Lung (tissue), 12 donors: Measurements from ENCODE around the gene BTN2A1. TPM values are rescaled to one million over a fixed set of nuclear protein-coding genes. Genes with fewer than 3 reads are reported as not detected.

Experiments
- ATAC-seq: fragments of 200-7000 bp; cut with Tn5 transposase; one replicate; pipeline ENCODE4 v1.9.1; 2020; ENCODE audit warnings: moderate number of reproducible peaks; ENCODE audit not compliant: insufficient read depth, low FRiP score
- DNase-seq, 3 donors: peaks; one replicate each; pipeline ENCODE4 v3.0.0-alpha.2; 2013 to 2017
- H3K27ac ChIP-seq, 2 donors: one replicate each; pipeline ENCODE4 v1.5.1; 2013; ENCODE audit warnings: mild to moderate bottlenecking in 2 of 2, moderate library complexity in 2 of 2, control low read depth in 1 of 2, inconsistent platforms in 1 of 2, low read depth in 1 of 2, low read length in 1 of 2
- H3K27me3 ChIP-seq, 3 donors: one replicate each; pipeline ENCODE4 v1.5.1; 2013; ENCODE audit warnings: low read length in 2 of 3; ENCODE audit not compliant: control insufficient read depth in 3 of 3, insufficient read depth in 3 of 3
- H3K36me3 ChIP-seq, 4 donors: one replicate each; pipeline ENCODE4 v1.5.1; 2013; ENCODE audit warnings: low read length in 4 of 4, mild to moderate bottlenecking in 1 of 4, moderate library complexity in 1 of 4; ENCODE audit not compliant: control insufficient read depth in 4 of 4, insufficient read depth in 4 of 4
- H3K4me1 ChIP-seq, 5 donors: one replicate each; pipeline ENCODE4 v1.5.1; 2013; ENCODE audit warnings: low read length in 5 of 5, mild to moderate bottlenecking in 2 of 5, moderate library complexity in 1 of 5; ENCODE audit not compliant: control insufficient read depth in 5 of 5, insufficient read depth in 5 of 5
- H3K4me3 ChIP-seq: one replicate; pipeline ENCODE4 v1.5.1; 2013; ENCODE audit warnings: mild to moderate bottlenecking, control low read depth, moderate library complexity
- H3K9ac ChIP-seq, 2 donors: one replicate each; pipeline ENCODE4 v1.5.1; 2013; ENCODE audit warnings: low read length in 2 of 2, control low read depth in 1 of 2; ENCODE audit not compliant: insufficient read depth in 1 of 2
- H3K9me3 ChIP-seq, 4 donors: one replicate each; pipeline ENCODE4 v1.5.1; 2013; ENCODE audit warnings: low read length in 3 of 4, mild to moderate bottlenecking in 1 of 4, moderate library complexity in 1 of 4; ENCODE audit not compliant: control insufficient read depth in 4 of 4, insufficient read depth in 3 of 4
- WGBS, 2 donors: extraction: QIAGEN DNeasy Blood & Tissue Kit; methylation state at CpG; one replicate each; pipeline ENCODE4 v1.1.7; 2013; 5-methylcytosine and 5-hydroxymethylcytosine counted together
- polyA plus RNA-seq, 2 donors: library from polyadenylated mRNA; stranded (reverse); fragments of 200-250 nt; gene quantifications; one replicate each; pipeline ENCODE4 v1.2.1, GENCODE V29; 2013
- total RNA-seq, 2 donors: library from RNA; depleted of rRNA in 1 of 2; stranded (reverse); fragments of >200 nt in 1 of 2; gene quantifications; one replicate each; pipeline ENCODE4 v1.2.1, GENCODE V29; 2014 to 2021
- TF ChIP-seq, protein P1 (sequence below): IDR thresholded peaks from 2 replicates; pipeline ENCODE4 v1.5.1; 2012; ENCODE audit warnings: mild to moderate bottlenecking; ENCODE audit errors: control extremely low read depth, extremely low read depth
- donor health status: control.
- donor health status: control.
- donor health status: Bipolar disorder and iron deficiency.
- donor health status: healthy.
- donor health status: DM: yes; HTN: yes; CAD: no.

Gene BTN2A1
- total and polyA plus RNA-seq, 4 donors = 12.4 to 35.3 (median 21.8) TPM

GRCh38 chr6:26412228-26412627 lies 45.5 kb upstream of the BTN2A1 start:
- TF ChIP-seq, protein P1, sequence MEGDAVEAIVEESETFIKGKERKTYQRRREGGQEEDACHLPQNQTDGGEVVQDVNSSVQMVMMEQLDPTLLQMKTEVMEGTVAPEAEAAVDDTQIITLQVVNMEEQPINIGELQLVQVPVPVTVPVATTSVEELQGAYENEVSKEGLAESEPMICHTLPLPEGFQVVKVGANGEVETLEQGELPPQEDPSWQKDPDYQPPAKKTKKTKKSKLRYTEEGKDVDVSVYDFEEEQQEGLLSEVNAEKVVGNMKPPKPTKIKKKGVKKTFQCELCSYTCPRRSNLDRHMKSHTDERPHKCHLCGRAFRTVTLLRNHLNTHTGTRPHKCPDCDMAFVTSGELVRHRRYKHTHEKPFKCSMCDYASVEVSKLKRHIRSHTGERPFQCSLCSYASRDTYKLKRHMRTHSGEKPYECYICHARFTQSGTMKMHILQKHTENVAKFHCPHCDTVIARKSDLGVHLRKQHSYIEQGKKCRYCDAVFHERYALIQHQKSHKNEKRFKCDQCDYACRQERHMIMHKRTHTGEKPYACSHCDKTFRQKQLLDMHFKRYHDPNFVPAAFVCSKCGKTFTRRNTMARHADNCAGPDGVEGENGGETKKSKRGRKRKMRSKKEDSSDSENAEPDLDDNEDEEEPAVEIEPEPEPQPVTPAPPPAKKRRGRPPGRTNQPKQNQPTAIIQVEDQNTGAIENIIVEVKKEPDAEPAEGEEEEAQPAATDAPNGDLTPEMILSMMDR = no peak
- no peaks in the 10 kb centered on the region for H3K9me3 ChIP-seq
- no peak overlapping the region for H3K27ac ChIP-seq
- no peak overlapping the region for H3K9ac ChIP-seq
- H3K36me3 ChIP-seq = peaks cover 11 to 31% (median 26%) of the 10 kb centered on the region in 4 donors
- no peaks in the 10 kb centered on the region for H3K27me3 ChIP-seq
- H3K4me1 ChIP-seq = no peaks in the 10 kb centered on the region
- no peak for DNase-seq
- 75 to 83% methylated on average over 3 of the region's 3 CpGs for WGBS, 2 donors
- no peak for ATAC-seq
- no peak overlapping the region for H3K4me3 ChIP-seq

- Histone ChIP-seq H3K9ac (no peak overlapping the region), H3K9me3 (no peaks in the 10 kb centered on the region), H3K36me3 (peaks cover 11 to 28% (median 22%) of the 10 kb centered on the region in 4 donors), H3K4me3 (no peak overlapping the region), H3K27me3 (no peaks in the 10 kb centered on the region), H3K4me1 (no peaks in the 10 kb centered on the region), H3K27ac (no peak overlapping the region)
- WGBS, 2 donors = 94% methylated on average over 4 of the region's 4 CpGs
- TF ChIP-seq, protein P1 = no peak
- no peak for ATAC-seq
- no peak for DNase-seq
Observed at GRCh38 chr6:26412954-26413353, 44.8 kb upstream of the BTN2A1 start.

DNA sequence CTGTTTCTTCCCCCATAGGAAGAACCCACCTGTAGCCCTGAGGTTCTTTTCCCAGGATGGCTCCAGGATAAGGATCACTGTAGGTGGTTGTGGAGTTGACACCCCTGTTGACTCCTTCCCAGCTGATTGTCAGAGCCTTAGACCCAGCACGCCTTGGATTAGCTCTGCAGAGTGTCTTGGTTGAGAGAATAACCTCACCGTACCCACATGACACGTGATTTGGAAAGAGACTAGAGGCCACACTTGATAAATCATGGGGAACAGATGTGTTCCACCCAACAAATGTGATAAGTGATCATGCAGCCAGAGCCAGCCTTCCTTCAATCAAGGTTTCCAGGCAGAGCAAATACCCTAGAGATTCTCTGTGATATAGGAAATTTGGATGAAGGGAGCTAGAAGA lies 43.5 kb upstream of the BTN2A1 start:
- DNase-seq (no peak), ATAC-seq (no peak)
- no peak overlapping the region for H3K9ac ChIP-seq
- no peaks in the 10 kb centered on the region for H3K9me3 ChIP-seq
- H3K36me3 ChIP-seq = peaks cover 11 to 24% (median 21%) of the 10 kb centered on the region in 4 donors
- WGBS, 2 donors = 92 to 93% methylated on average over 3 of the region's 3 CpGs
- TF ChIP-seq, protein P1 = no peak
- H3K4me1 ChIP-seq = no peaks in the 10 kb centered on the region
- no peak overlapping the region for H3K27ac ChIP-seq
- no peak overlapping the region for H3K4me3 ChIP-seq
- no peaks in the 10 kb centered on the region for H3K27me3 ChIP-seq

DNA sequence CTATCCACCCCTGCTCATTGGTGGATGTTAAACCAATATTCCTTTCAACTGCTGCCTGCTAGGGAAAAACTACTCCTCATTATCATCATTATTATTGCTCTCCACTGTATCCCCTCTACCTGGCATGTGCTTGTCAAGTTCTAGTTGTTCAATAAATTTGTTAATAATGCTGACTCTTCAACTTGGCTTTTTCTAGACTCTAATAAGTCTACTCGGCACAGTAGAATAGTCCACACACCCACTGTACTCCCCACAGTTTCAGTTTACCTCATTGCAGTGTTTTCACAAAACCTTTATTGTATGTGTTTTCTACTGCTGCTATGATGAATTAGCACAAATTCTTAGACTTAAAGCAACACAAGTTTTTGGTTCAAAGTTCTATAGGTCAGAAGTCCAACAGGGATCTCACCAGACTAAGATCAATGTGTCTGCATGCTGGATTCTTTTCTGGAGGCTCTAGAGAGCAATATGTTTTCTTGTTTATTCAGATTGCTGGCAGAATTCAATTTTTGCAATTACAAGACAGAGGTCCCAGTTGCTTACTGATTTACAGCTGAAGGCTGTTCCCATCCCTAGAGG lies 42.6 kb upstream of the BTN2A1 start:
- H3K9ac ChIP-seq = no peak overlapping the region
- no peak for ATAC-seq
- peaks cover 6 to 19% (median 15%) of the 10 kb centered on the region in 4 donors for H3K36me3 ChIP-seq

More for the DNA sequence above, 42.6 kb upstream of the BTN2A1 start:
- Histone ChIP-seq H3K4me3 (no peak overlapping the region), H3K27me3 (no peaks in the 10 kb centered on the region), H3K9me3 (no peaks in the 10 kb centered on the region), H3K27ac (no peak overlapping the region), H3K4me1 (peaks cover 0 to 5% (median 0%) of the 10 kb centered on the region in 5 donors)
- TF ChIP-seq, protein P1 = no peak
- WGBS, 2 donors = 92 to 94% methylated on average over 1 of the region's 1 CpG
- no peak for DNase-seq
